GM23338 (cell line): Measurements from ENCODE around the gene IDH2. TPM values are rescaled to one million over a fixed set of nuclear protein-coding genes. Genes with fewer than 3 reads are reported as not detected.

ENCODE experiments used
- ATAC-seq: fragments of 200-7000 bp; cut with Tn5 transposase; 3 replicates; pipeline ENCODE4 v1.9.1; 2020
- DNase-seq: peaks from one replicate; pipeline ENCODE4 v3.0.0-alpha.2; 2015; ENCODE audit warnings: low spot score
- H2AFZ ChIP-seq: fragments of 200-600 bp; sonication (generic); 2 replicates; pipeline ENCODE4 v1.8.0; 2016; ENCODE audit warnings: antibody characterized with exemption, mild to moderate bottlenecking, moderate library complexity
- H3F3A ChIP-seq: fragments of 200-600 bp; sonication (generic); replicated peaks from 2 replicates; pipeline ENCODE4 v1.8.0; 2017; ENCODE audit warnings: antibody characterized with exemption, mixed run types, low read depth
- H3K27ac ChIP-seq: fragments of 200-600 bp; sonication (generic); 2 replicates; pipeline ENCODE4 v1.6.1; 2016; ENCODE audit warnings: low read depth
- H3K27me3 ChIP-seq: fragments of 200-600 bp; sonication (generic); 2 replicates; pipeline ENCODE4 v1.8.0; 2016; ENCODE audit warnings: mild to moderate bottlenecking, mixed run types, moderate library complexity; ENCODE audit not compliant: insufficient read depth
- H3K36me3 ChIP-seq: fragments of 200-600 bp; sonication (generic); 2 replicates; pipeline ENCODE4 v1.8.0; 2016; ENCODE audit warnings: mild to moderate bottlenecking; ENCODE audit not compliant: insufficient read depth
- H3K4me1 ChIP-seq: fragments of 200-600 bp; sonication (generic); 2 replicates; pipeline ENCODE4 v1.8.0; 2016; ENCODE audit warnings: mild to moderate bottlenecking, moderate library complexity; ENCODE audit not compliant: insufficient read depth
- H3K4me2 ChIP-seq: fragments of 200-600 bp; sonication (generic); 2 replicates; pipeline ENCODE4 v1.7.1; 2017; ENCODE audit warnings: mixed run types
- H3K4me3 ChIP-seq: fragments of 200-600 bp; sonication (generic); 2 replicates; pipeline ENCODE4 v1.6.1; 2016; ENCODE audit warnings: mixed run types
- H3K79me2 ChIP-seq: fragments of 200-600 bp; sonication (generic); replicated peaks from 2 replicates; pipeline ENCODE4 v1.8.0; 2017; ENCODE audit warnings: mild to moderate bottlenecking; ENCODE audit not compliant: insufficient read depth
- H3K9me2 ChIP-seq: fragments of 200-600 bp; sonication (generic); 2 replicates; pipeline ENCODE4 v1.8.0; 2017; ENCODE audit not compliant: insufficient read depth
- H4K20me1 ChIP-seq: fragments of 200-600 bp; sonication (generic); replicated peaks from 2 replicates; pipeline ENCODE4 v1.8.0; 2017; ENCODE audit warnings: mild to moderate bottlenecking; ENCODE audit not compliant: insufficient read depth
- H3K27ac Mint-ChIP-seq: 2 replicates; pipeline ENCODE4 v1.8.0; 2020; ENCODE audit warnings: inconsistent platforms, mild to moderate bottlenecking, moderate library complexity, mixed read lengths
- H3K27me3 Mint-ChIP-seq: 3 replicates; pipeline ENCODE4 v1.8.0; 2022; ENCODE audit warnings: low read depth, mild to moderate bottlenecking, moderate library complexity, mixed read lengths, inconsistent platforms; ENCODE audit not compliant: insufficient read depth, poor library complexity
- H3K36me3 Mint-ChIP-seq: 3 replicates; pipeline ENCODE4 v1.8.0; 2021; ENCODE audit warnings: low read depth, mild to moderate bottlenecking, inconsistent platforms, moderate library complexity, mixed read lengths
- H3K4me1 Mint-ChIP-seq: 3 replicates; pipeline ENCODE4 v1.8.0; 2020; ENCODE audit warnings: mild to moderate bottlenecking, inconsistent platforms, mixed read lengths
- H3K4me3 Mint-ChIP-seq: 3 replicates; pipeline ENCODE4 v1.8.0; 2021; ENCODE audit warnings: moderate library complexity, mild to moderate bottlenecking, inconsistent platforms, mixed read lengths
- H3K9me3 Mint-ChIP-seq: 3 replicates; pipeline ENCODE4 v1.8.0; 2020; ENCODE audit warnings: moderate library complexity, mild to moderate bottlenecking, inconsistent platforms, mixed read lengths
- CREB1 ChIP-seq: fragments of 250-450 bp; sonication (Bioruptor Pico); IDR thresholded peaks from 2 replicates; pipeline ENCODE4 v1.5.0; 2020; ENCODE audit warnings: low read depth, mild to moderate bottlenecking, moderate library complexity
- EZH2 ChIP-seq: fragments of 200-600 bp; sonication (generic); IDR thresholded peaks from one replicate; pipeline ENCODE4 v1.8.0; 2017; ENCODE audit warnings: antibody characterized with exemption, mild to moderate bottlenecking, low read depth; ENCODE audit not compliant: unreplicated experiment
- EZH2phosphoT487 ChIP-seq: fragments of 200-600 bp; sonication (generic); IDR thresholded peaks from one replicate; pipeline ENCODE4 v1.8.1; 2018; ENCODE audit warnings: antibody characterized with exemption; ENCODE audit not compliant: unreplicated experiment
- JUNB ChIP-seq: IDR thresholded peaks from one replicate; pipeline ENCODE4 v1.6.1; 2016; ENCODE audit warnings: antibody characterized with exemption; ENCODE audit not compliant: unreplicated experiment
- NANOG ChIP-seq: IDR thresholded peaks from 2 replicates; pipeline ENCODE4 v1.6.1; 2016; ENCODE audit warnings: antibody characterized with exemption, borderline replicate concordance
- POLR2AphosphoS5 ChIP-seq: IDR thresholded peaks from 2 replicates; pipeline ENCODE4 v1.6.1; 2016; ENCODE audit warnings: antibody characterized with exemption, low read depth
- REST ChIP-seq: IDR thresholded peaks from one replicate; pipeline ENCODE4 v1.6.1; 2018; ENCODE audit warnings: antibody characterized with exemption; ENCODE audit not compliant: unreplicated experiment
- STAT1 ChIP-seq: IDR thresholded peaks from one replicate; pipeline ENCODE4 v1.6.1; 2016; ENCODE audit warnings: antibody characterized with exemption; ENCODE audit not compliant: unreplicated experiment
- ZNF114 ChIP-seq: fragments of 250-450 bp; sonication (Bioruptor Pico); IDR thresholded peaks from 2 replicates; pipeline ENCODE4 v1.5.0; 2020; ENCODE audit warnings: mild to moderate bottlenecking, moderate library complexity
- ZNF331 ChIP-seq: fragments of 250-450 bp; sonication (Bioruptor Pico); IDR thresholded peaks from 2 replicates; pipeline ENCODE4 v1.5.0; 2020; ENCODE audit warnings: low read depth, mild to moderate bottlenecking, moderate library complexity
- ZNF462 ChIP-seq: fragments of 250-450 bp; sonication (Bioruptor Pico); IDR thresholded peaks from 2 replicates; pipeline ENCODE4 v1.5.0; 2020; ENCODE audit warnings: mild to moderate bottlenecking, moderate library complexity
- polyA plus RNA-seq: library from polyadenylated mRNA; unstranded; fragments of >200 nt; fragmentation: Nextera tagmentation; extraction: Ambion mirVana; gene quantifications from 2 replicates; pipeline ENCODE4 v1.2.1, GENCODE V29; 2016
- total RNA-seq: library from RNA; depleted of rRNA; stranded (reverse); fragments of >200 nt; shearing (Covaris generic); gene quantifications from 2 replicates; pipeline ENCODE4 v1.2.3, GENCODE V29; 2014
- TF ChIP-seq, protein P1 (sequence below), 2 experiments: fragments of 200-600 bp in 1 of 2; sonication (generic) in 1 of 2; conservative IDR thresholded peaks; 2 replicates each; pipeline versions ENCODE4 v1.5.1 to v1.6.1; 2016 to 2017; ENCODE audit warnings: antibody characterized with exemption in 2 of 2, low read depth in 2 of 2, mild to moderate bottlenecking in 2 of 2, moderate library complexity in 1 of 2
- TF ChIP-seq, protein P2 (sequence below): IDR thresholded peaks from 2 replicates; pipeline ENCODE4 v1.6.1; 2016; ENCODE audit warnings: antibody characterized with exemption

The IDH2 gene
- total and polyA plus RNA-seq, 2 experiments from 2014 or later, result 54.9 to 64.0 TPM

DNA sequence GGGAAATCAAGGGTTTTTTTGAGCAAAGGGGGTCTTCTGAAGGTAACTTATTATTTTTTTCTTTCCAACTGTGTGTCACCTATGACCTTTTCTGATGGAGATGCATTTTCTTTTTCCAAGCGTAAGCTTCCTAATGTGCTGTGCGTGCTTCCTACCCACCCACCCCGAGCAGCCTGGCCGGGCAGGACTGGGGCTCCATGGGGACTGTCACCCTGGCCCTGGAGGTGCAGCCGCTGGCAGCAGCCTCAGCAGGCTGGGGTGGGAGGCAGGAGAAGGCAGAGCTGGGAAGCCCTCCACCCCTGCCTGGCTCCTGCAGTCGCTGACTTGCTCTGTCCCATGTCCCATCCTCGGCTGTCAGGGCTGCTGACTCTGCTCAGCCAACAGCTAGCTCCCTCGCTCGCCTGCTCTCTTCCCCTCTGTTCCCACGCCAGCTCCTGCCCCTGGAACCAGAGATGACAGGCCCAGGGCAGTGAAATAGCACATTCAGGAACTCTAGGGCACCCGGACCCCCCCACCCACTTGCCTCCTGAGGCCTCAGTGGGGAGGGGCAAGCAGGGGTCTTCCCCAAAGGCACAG, 21.4 kb downstream of the IDH2 start:
- no peak overlapping the region for H3K27ac ChIP-seq
- peaks cover 11% of the 10 kb centered on the region; the same call in 2 of the 3 replicates for H3K4me1 Mint-ChIP-seq
- peaks cover 5% of the 10 kb centered on the region; the same call in 1 of the 2 replicates for H4K20me1 ChIP-seq
- H3F3A ChIP-seq, result no peaks in the 10 kb centered on the region
- DNase-seq (no peak), ATAC-seq (no peak)
- no peaks in the 10 kb centered on the region for H3K9me3 Mint-ChIP-seq
- H3K27me3 ChIP-seq, result no peaks in the 10 kb centered on the region
- 0 out of 2 replicates have a peak, but pooled peaks cover 4% of the 10 kb centered on the region for H3K4me1 ChIP-seq
- H3K4me2 ChIP-seq, result no peak overlapping the region
- no peak overlapping the region for H3K4me3 ChIP-seq
- H3K36me3 Mint-ChIP-seq, result peaks cover 22% of the 10 kb centered on the region
- H3K36me3 ChIP-seq, result no peaks in the 10 kb centered on the region
- no peak overlapping the region for H3K4me3 Mint-ChIP-seq
- H3K79me2 ChIP-seq, result no peaks in the 10 kb centered on the region
- H3K27me3 Mint-ChIP-seq, result peaks cover 4% of the 10 kb centered on the region
- no peaks in the 10 kb centered on the region for H3K9me2 ChIP-seq
- H3K27ac Mint-ChIP-seq, result no peak overlapping the region
- TF ChIP-seq ZNF114 (CRISPR knock-in tag) (no peak), EZH2 (no peak), ZNF331 (CRISPR knock-in tag) (no peak), ZNF462 (CRISPR knock-in tag) (no peak), REST (no peak), POLR2AphosphoS5 (no peak), NANOG (no peak), CREB1 (CRISPR knock-in tag) (no peak), STAT1 (no peak), JUNB (no peak), EZH2phosphoT487 (no peak)
- TF ChIP-seq, protein P1, sequence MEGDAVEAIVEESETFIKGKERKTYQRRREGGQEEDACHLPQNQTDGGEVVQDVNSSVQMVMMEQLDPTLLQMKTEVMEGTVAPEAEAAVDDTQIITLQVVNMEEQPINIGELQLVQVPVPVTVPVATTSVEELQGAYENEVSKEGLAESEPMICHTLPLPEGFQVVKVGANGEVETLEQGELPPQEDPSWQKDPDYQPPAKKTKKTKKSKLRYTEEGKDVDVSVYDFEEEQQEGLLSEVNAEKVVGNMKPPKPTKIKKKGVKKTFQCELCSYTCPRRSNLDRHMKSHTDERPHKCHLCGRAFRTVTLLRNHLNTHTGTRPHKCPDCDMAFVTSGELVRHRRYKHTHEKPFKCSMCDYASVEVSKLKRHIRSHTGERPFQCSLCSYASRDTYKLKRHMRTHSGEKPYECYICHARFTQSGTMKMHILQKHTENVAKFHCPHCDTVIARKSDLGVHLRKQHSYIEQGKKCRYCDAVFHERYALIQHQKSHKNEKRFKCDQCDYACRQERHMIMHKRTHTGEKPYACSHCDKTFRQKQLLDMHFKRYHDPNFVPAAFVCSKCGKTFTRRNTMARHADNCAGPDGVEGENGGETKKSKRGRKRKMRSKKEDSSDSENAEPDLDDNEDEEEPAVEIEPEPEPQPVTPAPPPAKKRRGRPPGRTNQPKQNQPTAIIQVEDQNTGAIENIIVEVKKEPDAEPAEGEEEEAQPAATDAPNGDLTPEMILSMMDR (conservative IDR thresholded peaks at IDR 0.05; ENCODE audit: low read depth in 2 of 2), result no peak
- TF ChIP-seq, protein P2, sequence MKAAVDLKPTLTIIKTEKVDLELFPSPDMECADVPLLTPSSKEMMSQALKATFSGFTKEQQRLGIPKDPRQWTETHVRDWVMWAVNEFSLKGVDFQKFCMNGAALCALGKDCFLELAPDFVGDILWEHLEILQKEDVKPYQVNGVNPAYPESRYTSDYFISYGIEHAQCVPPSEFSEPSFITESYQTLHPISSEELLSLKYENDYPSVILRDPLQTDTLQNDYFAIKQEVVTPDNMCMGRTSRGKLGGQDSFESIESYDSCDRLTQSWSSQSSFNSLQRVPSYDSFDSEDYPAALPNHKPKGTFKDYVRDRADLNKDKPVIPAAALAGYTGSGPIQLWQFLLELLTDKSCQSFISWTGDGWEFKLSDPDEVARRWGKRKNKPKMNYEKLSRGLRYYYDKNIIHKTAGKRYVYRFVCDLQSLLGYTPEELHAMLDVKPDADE, result no peak
- H2AFZ ChIP-seq, result no peak overlapping the region
